Nucleus accumbens (tissue), 56 donors: Measurements from ENCODE around the gene INS.
A peak's percentile ranks its signal among the peaks of the same experiment; 100 is the strongest.

ENCODE experiments used
- DNase-seq, 56 donors: peaks; one replicate each; lab custom pipeline; 2025; lab: John Stamatoyannopoulos, UW

Gene INS

DNA sequence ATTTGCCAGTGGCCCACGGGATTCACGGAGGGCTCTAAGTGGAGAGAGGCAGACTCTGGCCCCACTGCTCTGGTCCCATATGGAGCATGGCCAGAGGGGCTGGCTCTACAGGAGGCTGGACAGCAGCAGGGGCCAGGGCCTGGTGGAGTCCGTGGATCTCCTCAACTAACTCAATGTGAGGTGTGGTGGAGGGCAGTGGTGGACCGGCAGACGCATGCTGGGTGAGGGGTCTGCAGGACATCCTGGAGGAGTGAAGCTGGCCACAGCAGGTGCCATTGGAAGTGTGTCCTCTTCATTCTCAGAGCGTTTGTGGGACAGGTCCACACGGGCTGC, 37.4 kb downstream of the INS start:
- no peak for DNase-seq

DNA sequence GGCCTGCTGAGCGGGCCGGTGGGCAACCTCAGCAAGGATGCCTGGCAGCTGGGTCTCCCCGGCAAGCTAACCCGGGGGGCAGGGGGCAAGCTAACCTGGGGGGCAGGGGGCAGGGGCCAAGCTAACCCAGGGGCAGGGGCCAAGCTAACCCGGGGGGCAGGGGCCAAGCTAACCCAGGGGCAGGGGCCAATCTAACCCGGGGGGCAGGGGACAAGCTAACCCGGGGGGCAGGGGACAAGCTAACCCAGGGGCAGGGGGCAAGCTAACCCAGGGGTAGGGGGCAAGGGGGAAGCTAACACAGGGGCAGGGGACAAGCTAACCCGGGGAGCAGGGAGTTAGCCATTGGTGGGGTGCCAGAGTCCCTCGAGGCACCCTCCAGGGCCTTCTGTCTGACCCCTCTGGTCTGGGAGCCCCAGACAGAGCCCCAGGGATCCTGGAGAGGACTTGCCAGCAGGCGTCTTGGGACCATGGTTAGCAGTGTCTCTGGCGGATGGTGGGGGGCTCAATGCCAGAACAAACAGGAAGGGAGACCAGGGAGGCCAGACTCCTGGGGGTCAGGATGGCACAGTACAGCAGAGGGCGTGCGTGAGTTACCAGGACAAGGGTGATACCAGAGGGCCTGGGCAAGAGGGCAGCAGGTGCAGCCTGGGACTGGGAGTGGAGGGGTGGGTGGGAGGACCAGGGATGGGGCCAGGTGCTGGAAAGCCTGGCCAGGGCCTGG, 37.9 kb downstream of the INS start:
- DNase-seq, result no peak

DNA sequence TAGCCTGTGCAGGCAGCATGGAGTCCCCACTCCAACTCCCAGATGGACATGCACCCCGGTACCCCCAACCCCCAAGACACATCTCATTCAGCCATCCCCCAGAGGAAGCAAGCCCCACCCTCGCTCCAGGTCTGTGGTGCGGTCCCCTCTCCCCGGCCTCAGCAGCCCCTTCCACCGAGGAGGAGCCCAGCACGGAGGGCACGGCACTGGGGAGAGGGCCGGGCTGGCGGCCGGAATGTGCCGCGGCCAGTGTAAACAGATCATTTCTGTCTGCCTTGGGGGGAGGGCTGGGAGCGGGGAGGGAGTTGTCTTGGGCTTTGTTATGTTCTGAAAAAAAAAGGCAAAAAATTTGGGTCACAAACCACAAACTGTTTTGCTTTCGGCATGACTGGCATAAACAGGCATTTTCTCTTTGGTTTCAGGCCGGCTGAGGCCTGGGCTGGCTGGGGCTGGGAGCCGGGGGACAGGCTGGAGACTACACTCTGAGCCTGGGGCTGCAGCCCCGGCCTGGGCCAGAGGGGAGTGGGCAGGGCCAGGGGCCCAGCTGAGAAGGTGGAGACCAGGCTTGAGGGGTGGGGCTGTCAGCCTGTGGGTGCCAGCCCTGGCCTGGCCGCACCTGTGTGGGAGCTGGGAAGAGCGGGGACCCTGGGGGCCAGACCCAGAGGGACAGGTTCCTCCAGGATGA, 38.6 kb downstream of the INS start:
- no peak for DNase-seq

DNA sequence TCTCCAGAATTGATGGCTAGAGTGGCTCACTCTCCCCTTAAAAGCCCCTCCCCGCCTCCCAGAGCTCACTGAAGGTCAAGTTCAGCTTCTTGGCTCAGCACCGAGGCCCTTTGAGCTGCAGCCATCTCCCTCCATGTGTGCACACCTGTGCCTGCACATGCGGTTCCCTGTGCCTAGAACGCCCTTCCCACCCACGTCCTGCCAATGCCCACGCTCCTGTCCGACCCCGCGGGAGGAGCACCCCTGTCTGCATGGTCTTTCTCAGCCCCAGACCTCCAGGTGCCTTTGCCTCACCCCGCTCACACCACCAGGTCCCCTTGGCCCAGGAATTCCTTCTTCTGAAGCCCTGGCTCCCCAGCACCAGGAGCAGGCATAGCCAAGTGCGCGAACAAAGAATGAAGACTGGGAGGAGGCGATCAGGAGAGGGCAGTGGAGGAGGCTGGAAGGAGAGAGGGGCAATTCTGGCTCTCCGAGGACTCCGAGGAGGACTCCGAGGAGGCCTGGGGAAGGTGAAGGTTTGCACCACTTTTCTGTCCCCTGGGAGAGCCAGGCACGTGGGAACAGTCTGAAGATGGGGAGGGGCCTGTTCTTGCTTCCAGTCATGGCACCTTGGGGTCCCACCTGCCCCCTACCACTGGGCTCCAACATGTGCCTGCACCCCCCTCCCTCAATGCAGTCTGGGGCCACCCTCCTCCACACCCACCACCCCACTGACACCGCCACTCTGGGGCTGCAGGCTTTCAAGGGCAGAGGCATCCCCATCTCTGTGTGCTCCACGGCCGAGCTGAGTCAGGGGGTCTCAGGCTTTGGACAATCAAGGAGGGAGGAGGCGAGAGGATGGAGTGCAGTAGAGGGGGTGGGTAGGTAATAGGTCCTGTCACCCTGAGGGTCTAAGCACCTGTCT, 39.5 kb downstream of the INS start:
- no peak for DNase-seq

DNA sequence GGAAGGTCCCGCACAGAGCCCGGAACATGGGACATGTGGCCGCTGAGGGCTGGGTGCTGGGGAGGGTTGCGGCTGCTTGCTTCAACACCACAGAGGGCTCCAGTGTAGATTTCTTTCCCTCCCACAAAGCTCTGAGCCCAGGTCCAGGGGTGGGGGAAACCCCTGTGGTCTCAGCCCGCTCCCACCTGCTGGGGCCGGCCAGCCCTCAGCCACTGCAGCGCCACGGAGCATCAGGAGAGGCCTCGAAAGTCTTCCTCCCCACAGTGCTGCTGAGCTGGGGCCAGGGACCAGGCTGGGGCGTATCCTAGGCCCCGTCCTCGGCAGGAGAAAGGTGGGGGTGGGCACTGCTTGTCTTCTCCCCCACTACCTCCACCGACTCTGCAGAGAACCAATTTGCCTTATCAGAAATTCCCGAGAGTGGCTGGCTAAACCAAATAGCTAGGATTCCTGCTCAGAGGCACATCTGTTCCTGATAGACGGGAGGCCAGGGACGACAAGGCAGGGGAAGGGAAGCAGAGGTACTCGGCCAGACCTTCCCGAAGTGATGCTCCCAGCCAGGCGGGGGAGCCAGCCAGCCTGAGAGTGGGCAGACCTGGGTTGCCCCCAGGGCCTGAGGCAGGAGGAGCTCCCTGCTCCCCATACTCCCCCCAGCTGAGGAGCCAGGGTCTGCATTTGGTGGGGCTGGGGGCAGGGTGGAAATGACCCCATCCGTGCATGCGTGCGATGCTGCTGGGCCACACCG, 40.5 kb downstream of the INS start:
- no peak for DNase-seq

DNA sequence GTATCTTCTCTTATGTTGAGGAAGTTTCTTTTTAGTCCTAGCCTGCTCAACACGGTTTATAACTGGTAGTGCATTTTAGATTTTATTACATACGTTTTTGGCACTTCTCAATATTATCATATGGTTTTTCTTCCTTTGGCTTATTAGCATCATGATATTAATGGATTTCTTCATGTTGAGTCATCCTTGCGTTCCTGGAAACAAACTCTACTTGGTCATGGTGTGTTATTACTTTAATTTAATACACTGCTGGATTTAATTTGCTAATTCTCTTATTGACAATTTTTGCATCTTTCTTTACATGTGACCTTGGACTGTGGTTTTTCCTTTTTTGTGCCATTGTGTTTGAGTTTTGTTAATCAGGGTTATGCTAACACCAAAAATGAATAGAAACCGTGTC, 42.3 kb downstream of the INS start:
- DNase-seq, result no peak

DNA sequence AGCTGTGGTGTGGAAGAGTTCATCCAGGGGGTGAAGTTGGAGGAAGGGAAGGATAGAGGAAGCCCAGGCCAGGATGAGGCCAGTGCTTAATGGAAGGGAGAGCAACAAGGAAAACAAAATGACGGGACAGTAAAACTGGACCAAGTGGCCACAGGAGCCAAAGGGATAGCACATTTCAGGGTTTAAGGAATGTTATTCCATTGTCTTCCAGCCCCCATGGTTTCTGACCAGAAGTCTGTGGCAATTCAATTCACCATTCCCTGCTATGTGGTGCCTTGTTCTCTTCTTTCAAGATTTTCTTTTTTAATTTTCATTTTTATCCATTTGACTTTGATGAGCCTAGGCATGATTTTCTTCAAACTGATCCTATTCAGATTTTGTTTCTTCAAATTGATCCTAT, 44.3 kb downstream of the INS start:
- no peak for DNase-seq

DNA sequence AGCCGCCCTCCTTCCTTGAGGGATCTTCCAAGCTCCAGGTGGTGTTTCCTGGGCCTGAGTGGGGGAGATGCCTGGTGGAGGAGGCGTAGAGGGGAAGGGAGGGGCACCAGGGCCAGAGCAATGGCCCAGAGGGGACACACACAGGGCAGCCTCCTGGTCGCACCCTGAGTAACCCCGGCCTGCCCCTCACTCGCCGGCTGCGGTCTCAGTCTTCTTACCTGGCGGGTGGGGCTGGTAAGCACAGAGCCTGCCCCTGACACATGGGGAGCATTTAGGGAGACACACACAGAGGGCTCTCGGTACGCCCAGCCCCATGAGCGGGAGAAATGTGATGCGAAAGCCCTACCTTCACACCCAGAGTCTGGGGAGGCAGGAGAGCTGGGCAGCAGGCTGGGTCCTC, 45.7 kb downstream of the INS start:
- no peak for DNase-seq

DNA sequence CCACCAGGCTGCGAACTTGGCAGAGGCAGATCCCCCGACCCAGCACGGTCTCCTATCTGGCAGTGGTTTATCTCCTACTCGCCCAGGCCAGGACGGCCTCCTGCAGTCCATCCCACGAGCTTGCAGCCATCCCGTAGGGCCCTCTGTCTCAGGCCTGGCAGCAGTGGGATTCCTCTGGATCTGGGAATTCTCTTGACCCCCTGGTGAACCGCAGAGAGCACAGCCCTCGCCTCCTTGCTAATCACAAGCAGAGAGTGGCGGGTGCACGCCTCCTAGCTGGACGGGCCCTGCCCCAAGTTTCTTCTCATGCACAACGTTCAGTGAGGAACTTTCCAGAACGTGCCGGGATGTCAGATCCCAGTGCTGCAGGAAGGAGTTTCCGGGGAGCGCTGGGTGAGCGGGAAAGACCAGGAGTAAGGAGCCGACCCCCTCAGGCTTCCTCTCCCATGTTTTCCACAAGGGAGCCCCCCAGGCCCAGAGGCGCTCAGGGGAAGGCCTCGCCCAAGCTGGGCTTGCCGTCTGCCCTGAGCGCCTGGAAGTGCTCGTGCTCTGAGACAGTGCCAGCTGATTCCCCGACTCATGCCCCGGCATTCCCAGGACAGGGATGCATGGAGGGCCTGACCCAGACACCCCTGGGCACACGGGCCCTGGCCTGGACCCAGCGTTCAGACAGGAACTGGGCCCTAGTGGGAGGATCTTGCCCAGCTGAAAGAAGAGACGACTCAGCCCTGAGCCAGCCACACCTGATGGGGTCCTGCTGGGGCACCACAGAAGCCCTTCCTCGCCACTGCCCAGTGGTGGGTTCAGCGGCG, 46.4 kb downstream of the INS start:
- DNase-seq, result peak in 1 of 56 donors; percentile 11

DNA sequence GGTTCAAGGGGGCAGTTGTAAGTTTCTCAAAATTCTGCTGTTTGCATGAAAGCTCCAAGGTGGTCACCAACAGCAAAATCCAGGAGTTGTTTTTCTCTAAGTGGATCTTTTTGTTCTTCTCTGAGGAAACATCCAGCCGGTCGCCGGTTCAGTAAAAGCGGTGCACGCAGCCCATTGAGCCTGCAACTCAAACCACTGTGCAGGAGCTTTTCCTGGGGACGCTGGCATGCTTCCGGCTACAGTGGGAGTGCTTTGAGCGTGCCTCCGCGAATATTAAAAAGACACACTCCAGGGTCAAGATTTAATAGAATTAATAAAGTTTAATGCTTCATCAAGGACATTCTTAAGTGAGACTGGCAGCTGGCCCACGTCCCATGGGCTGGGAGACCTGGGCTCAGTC, 47.2 kb downstream of the INS start:
- no peak for DNase-seq

DNA sequence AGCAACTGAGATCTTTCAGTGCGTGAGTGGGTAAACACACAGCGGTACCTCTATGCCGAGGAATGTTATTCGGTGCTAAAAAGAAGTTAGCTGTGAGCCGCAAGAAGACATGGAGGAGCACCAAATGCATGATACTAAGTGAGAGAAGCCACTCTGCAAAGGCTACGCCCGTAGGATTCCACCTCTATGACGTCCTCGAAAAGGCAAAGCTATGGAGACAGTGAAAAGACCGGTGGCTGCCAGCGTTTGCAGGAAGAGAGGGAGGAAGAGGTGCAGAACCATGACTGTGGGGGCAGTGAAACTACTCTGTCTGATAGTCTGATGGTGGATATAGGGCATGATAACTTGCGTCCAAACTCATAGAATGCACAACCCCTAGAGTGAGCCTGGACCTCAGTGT, 50.5 kb downstream of the INS start:
- no peak for DNase-seq
